Activated CD4-positive, alpha-beta T cell treated with anti-CD3 and anti-CD28 coated beads for 1 hour (primary cell): Measurements from ENCODE around the gene CTIF.

ENCODE experiments used
- DNase-seq: peaks from one replicate; pipeline ENCODE4 v3.0.0-alpha.2; 2020

CTIF gene

DNA sequence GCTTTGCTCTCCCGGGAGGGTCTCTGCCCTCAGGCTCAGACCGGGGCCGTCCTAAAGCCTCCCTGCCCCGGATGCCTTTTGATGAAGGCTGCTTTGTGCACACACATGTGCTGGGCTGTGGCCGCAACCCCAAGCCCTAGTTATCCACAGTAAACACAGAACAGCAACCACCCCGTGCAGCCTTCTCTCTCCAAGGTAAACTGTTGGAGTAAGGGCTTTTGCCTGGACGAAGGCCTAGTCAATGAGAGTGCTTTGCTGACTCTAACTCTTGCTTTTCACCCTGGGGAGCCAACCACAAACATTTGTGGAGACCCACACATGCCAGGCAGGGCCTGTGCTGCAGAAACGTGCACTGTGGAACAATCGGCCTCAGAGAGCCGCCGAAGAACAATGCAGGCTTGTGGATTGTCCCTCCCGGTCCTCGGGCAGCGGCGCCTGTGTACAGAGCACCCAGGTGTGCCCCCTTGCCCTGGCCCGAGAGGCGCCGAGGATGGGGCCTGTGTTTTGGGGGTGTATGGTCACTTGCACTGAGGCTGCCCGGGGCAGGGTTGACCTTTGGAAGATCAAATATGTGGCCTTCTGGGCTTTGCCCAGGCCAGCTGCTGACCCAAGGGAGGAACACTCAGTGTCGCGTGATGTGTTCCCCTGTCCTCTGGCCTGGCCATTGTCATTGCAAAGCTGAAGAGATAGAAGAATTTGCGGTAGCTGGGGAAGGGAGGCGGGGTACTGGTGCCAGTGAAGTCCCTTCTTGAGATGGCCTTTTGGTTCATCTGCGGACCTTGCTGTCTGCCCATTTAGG lies 37.0 kb downstream of the CTIF start:
- DNase-seq, result no peak

DNA sequence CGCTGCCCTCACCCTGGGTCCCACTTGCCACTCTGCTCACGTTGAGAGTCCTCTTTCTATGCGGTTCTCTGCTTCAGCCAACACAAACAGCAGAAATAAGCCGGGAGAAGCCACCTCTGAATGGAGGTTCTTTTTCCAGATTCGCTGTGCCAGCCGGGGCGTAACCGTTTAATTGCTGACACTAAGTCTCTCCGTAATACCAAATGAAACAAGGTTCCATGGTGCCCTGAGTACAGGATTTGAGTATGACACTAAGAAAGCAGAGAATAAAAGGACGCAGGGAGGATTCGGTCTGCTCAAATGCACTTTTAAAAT lies 37.6 kb downstream of the CTIF start:
- DNase-seq, result no peak

DNA sequence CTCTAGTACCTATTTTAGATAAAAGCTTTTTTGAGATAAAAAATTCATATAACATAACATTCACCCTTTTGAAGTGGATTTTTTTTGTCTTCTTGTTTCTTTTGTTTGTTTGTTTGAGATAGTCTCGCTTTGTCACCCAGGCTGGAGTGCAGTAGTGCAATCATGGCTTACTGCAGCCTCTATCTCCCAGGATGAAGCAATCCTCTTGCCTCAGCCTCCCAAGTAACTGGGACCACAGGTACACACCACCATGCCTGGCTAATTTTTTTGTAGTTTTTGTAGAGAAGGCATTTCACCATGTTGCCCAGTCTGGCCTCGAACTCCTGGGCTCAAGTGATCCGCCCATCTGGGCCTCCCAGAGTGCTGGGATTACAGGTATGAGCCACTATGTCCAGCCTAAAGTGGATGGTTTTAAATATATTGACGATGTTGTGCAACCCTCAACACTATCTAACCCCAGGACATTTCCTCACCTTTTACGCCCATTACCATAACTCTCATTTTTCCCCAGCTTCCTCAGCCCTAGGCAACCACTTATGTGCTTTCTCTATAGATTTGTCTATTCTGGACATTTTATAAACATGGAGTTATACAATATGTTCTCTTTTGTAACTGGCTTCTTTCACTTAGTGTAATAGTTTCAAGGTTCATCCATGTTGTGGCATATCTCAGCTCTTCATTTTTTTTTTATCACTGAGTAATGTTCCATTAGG lies 38.8 kb downstream of the CTIF start:
- DNase-seq, result no peak

DNA sequence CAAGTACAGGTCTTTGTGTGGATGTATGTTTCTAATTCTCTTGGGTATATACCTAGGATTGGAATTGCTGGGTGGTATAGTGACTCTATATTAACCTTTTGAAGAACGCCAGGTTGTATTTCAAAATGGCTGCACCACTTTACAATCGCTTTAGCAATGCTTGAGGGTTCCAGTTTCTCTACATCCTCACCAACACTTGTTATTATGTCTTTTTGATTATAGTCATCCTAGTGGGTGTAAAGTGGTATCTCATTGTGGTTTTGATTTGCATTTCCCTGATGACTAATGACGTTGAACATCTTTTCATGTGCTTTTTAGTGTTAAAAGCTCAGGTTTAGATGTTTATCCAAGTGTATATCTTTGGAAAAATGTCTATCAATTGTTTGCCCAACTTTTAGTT lies 39.5 kb downstream of the CTIF start:
- no peak for DNase-seq

DNA sequence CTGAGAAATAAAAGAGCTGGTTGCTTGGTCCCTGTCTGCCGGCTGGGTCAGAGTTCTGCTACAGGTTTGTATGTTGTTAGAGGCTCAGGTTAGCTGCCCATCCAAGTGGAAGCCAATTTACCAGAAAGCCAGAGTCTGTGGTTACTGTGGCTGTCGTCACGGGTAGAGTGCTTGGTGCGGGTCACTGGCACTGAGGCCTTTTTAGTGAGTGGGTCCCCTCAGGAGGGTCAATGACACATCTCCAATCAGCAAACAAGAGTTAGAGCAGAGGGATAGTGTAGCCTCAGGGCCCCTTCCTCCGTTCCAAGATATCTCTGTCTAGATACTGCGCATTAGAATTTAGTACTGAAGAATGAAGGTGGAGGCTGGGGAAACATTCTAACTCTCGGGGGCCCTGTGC lies 41.2 kb downstream of the CTIF start:
- DNase-seq, result no peak

DNA sequence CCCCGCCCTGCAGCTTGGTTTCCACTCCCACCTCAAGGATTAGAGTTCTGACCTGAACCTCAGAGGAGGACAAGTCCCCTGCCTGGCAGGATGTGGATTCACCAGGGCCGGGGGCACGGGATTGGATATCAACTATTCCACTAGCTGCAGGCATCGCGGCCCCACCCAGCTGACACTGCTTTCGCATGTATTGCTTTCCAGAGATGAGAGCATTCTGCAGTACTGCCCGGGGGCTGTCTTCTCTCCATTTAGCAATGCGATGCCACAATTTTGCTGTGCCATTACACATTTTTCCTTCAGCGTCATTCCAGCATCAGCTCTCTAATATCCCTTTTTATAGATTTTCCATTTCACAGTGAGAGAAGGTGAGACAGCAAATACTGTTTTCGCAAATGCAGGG lies 42.0 kb downstream of the CTIF start:
- DNase-seq, result no peak

DNA sequence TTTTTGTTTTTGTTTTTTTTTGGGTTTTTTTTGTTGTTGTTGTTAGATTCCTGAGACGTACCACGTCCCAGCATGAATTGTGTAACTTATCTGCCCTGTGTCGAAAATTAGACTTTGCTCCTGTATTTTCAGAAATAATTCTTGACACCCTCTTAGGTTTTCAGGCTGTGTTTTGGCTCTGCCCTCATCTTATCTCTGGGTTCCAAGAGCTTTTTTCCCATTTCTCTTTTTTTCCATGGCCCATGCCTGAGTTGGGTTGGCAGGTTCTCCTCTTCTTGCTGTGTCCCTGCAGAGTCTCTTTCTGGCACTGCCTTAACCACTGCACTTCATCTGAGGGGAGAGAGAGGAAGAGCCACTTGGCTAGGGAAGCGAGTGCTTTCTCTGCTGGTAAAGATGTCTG lies 42.4 kb downstream of the CTIF start:
- DNase-seq, result no peak

DNA sequence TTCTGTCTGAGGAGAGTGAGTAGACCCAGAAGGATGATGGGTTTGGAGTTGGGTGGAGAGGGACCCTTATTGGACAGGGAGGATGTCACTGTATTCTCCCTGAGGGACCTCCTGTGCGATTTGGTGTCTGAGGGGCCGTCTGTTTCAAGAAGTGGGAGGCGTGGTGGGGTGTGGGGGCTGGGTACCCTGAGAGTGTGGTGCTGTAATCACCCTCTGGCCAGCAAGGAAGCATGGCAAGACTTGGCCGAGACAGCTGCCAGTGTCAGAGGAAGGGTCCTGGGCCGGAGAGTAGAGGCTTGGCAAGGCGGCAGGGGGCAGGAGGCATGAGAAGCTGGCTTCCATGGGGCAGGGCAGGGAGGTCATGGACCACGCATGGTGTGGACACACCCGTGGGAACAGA lies 43.1 kb downstream of the CTIF start:
- DNase-seq, result no peak

DNA sequence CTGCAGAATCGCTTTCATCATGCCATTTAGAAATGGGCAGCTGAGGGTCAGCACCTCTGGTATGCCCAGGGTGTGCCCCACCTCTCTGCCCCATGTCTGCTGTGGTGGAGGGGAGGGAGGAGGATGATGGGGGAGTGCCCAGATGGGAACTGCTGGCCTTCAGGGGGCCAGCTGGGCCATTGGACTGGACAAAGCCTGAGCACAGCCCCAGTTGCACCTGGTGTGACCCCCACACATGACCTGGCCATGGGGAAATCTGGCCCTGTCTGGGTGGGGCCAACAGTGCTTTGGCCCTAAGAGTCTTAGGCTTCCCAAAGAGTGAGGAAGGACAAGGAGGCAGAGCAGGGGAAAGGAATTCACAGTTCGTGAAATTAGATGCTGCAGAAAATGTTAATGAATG lies 44.1 kb downstream of the CTIF start:
- no peak for DNase-seq

DNA sequence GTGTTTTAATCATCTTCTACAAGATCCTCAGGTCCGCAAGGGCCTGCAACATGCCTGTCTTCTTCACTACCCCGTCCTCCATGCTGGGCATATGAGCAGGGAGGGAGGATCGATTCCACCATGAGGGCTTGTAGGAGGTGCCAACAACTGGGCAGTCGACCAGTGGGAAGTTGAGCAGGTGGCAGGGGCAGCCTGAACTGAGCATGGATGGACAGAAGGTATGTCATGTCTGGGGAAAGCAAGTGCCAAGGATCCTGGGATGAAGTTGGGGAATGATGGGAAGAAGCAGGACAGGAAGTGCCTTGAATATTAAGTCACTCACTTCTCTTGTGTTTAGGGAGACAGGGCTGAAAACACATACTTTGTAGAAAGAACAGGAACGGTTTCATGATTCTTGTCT lies 44.7 kb downstream of the CTIF start:
- DNase-seq, result no peak

DNA sequence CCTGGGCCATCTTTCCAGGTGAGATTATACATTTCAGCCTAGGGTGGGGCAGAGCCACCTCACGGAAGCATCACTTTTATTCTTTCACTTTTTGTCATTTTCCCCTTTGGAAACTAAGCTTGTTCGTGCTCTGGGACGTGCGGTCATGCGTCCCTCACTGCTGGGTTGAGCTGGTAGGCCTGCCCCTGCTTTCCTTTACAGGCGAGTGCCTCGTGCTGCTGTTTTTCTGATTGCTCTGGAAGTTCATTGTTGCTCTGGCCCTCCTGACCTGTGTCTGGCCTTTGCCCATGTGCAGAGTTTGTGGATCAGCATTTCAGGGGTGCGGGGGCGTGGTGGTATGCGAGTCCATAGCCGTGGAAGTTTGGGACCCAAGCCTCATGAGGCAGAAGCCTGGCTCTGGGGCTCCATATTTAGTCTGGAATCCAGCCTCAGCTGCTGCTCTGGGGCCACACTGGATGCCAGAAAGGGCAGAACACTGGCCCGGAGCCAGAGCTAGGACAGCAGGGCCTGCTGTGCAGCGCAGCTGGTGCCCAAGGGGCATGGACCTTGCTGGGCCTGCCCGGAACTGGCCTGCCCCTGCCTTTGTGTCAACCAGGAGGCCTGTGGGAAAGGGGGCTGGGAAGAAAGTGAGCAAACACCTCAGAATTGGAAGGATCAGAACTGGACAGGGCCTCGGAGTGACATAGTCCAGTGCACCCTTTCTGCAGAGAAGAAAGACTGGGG lies 51.1 kb downstream of the CTIF start:
- DNase-seq, result no peak

DNA sequence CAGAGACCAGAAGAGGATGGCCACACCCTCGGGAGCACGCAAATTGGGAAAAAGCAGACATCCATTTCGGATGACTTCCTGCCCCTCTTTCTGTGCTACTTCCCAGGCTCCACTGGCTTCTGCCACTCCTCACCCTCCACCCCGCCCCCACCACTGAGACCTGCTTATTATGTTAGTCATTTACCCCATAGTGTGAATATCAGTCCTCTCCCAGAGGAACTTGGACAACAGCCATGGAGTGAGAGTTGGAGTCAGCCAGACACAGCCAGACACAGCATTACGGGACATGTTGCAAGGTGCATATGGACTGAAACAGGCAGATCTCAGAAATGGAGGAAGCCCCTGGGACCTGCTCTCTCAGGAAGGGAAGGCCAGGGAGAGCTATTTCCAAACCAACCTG lies 51.8 kb downstream of the CTIF start:
- no peak for DNase-seq

DNA sequence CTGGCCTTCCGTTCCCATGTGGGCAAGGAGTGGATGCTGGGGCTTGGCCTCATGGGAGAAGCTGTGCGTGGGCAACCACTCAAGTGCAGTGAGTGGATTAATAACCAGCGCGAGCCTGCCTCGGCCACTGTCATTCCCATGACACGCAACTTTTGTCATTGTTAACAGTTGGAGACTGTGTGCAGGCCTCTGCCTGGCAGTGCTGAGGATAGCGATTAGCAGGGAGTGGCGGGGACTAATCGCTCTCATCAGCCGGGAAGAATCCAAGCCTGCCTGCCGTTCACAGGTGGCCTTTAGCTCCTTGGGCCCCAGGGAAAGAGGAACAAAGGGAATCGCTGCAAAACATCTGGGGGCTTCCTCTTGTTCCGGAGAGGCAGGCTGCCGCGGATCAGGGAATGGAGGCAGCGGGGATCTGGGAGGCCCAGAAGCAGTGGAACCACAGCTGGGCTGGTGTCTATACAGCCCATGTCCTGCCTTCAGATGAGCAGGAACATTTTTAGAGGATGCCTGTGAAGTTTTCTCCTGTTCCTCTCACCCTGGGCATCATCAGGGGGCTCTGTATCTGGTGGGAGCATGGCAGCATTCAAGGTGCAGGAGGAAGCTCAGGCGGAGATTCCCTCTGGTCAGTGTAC lies 53.8 kb downstream of the CTIF start:
- no peak for DNase-seq

DNA sequence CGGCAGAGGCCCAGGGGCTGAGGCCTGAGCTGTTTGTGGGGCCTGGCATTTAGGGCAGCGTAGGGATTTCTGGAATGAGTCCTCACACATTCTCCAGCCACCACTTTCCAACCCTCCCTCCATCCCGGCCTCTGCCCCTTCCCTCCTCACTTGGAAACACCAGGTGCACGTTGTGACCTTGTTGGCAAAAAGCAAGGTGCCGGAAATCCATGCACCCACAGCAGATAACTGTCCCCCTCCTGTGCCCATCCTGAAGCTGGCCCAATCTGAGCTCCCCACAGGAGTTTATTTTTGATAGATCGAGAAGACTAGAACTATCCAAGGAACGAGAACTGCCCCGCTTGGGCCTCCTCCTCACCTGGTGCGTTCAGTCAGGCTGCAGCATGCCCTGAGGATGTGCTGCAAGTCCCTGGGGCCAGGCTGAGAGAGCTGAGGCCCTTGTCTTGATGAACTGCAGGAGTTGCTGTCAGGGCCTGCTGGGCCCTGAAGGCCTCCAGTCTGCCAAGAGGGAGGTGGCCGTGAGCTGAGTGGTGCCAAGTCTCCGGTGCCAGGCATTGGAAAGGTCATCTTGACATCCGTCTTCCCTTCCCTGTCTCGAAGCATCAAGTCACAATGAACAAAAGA lies 55.8 kb downstream of the CTIF start:
- no peak for DNase-seq

DNA sequence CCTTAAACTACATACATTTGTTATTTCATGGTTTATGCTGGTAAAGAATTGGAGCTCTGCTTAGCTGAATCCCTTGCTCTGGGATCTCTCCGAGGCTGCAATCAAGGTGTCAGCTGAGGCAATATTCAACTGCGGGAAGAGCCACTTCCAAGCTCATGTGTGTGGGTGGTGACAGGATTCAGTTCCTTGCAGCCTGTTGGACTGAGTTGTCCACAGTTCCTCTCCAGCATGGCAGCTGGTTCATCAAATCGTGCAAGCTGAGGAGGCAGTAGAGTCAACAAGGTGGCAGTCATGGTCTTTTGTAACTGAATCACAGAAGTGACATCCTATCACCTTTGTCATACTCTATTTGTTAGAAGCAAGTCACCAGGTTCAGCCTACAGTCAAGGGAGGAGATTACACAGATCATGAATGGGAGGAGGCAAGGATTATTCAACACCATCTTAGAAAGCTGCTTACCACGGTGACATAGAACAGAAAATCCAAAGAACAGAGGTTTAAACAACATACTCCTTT lies 56.9 kb downstream of the CTIF start:
- DNase-seq, result no peak

DNA sequence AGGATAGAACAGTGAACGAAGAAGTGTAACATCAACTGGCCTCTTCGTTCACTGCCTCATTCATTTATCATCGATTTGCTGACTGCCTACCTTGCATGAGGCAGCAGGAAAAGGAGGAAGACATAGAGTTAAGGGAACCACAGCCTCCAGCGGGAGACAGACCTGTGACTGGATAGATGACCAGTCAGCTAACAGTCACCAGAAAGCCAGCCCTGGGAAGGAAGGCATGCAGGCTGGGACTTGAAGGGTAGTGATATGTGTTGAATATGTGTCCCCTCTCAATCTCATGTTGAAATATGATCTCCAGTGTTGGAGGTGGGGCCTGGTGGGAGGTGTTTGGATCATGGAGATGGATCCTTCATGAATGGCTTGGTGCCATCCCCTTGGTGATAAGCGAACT lies 58.3 kb downstream of the CTIF start:
- no peak for DNase-seq

DNA sequence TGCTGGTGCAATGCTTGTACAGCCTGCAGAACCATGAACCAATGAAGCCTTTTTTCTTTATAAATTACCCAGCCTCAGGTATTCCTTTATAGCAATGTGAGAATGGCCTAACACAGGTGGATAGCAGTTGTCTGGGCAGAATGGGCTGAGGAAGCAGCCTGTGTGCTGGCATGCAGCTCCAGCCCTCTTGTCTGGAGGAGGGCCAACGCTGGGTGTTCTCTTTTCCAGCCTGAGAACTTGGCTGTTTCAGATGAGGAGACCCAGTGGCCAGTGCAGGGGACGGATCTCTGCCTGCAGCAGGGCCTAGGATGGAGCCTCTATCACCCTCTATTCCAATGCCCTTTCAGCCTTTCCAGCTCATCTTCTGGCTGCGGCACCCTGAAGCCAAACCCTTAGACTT lies 58.8 kb downstream of the CTIF start:
- no peak for DNase-seq

DNA sequence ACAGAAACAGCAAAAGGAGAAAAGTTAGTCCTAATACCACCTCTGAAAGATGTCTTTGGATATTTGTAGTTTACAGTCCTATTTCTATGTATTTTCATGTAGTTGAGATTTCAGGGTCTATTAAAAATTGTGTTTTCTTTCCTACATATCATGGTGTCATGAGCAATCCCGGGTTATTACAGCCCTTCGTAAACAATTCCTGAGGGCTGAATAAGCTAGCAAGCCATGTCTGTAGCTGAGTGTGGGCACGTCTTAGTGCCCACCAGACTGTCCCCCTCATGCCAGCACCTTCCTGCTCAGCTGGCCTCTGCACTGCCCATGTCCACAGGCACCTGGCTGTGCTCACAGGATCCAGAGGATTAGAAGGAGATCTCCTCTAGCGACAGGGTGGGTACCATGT lies 60.6 kb downstream of the CTIF start:
- DNase-seq, result no peak

DNA sequence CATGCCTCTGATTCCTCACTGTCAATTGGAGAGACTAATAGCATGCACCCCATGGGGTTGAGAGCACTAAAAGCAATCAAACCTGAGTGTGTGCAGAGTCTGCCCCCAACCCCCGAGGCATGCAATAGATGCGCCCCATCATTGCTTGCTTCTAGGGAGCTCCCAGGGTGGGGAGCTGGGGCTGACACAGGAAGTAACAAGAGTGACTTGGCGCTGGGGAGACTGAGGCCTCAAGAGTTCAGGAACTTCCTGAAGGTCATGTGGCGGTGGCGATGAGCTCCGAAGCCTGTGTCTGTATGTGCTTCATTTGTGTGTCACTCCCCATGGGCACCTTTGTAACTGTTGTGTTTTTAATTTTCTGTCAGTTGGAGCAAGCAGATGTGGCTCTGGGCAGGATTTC lies 61.2 kb downstream of the CTIF start:
- no peak for DNase-seq

DNA sequence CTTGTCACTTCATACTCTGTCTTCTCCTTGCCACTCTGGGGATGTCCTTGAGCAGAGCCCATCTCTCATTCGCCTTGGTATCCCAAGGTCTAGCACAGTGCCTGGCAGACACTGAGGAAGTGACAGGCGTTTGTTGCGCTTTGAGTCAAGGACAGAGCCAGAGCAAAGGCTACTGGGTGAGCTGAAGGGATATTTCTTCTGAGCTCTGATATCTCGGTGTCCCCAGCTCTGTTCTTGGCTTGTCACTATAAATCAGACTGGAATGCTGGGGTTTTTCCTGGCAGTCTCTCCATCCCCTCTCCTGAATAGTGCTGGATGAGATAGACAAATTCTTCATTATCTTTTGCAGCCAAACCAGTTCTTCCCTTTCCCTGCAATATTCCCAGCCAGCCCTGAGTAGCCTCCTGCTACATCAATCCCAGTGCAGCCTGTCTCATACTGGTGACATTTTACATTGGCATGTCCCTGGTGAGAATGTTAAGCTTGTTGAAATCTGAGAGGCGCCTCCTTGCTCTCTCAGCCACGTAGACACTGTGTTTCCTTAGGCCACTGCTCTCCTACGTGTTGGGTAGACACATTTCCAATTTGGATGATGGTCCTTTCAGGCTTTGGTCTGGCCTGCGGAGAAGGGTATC lies 61.7 kb downstream of the CTIF start:
- DNase-seq, result no peak

DNA sequence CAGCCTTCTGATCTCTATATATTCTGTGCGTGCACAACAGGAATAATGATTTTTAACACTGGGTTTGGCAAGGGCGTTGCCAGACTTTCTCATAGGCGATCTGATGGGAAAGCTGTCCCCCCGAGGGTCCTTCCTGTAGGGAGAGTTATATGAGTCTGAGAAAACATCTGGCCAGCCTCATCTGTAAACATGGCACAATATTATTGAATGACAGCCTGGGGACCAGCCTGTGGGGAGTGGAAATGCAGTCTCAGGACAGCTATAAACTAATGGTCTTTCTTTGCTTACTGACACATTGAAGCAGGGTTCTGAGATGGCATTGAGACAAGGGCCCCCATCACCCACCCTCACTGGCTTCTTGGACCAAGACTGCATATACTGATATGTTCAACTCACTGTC lies 62.5 kb downstream of the CTIF start:
- DNase-seq, result no peak

DNA sequence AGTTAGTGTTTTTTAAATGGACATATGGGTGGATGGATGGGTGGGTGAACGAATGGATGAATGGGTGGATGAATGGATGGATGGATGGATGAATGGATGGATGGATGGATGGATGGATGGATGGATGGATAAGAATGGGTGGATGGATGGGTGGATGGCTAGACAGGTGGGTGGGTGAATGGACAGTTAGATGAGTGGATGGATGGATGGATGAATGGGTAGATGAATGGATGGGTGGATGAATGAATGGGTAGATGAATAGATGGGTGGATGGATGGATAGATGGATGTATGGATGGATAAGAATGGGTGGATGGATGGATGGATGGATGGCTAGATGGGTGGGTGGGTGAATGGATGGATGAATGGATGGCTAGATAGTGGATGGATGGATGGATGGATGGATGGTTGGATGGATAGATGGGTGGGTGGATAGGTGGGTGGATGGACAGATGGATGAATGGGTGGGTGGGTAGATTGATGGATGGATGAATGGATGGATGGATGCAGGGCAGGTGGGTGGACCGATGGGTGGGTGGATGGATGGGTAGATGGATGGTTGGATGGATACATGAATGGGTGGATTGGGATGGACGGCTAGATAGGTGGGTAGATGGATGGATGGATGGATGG lies 64.0 kb downstream of the CTIF start:
- DNase-seq, result no peak
